Activated naive CD8-positive, alpha-beta T cell treated with anti-CD3 and anti-CD28 coated beads for 36 hours (primary cell): ENCODE data around the gene ARHGAP22. TPM values are rescaled to one million over a fixed set of nuclear protein-coding genes. Genes with fewer than 3 reads are reported as not detected.

Experiments used
- DNase-seq: peaks from one replicate; pipeline ENCODE4 v3.0.0; 2021
- H3K27ac Mint-ChIP-seq: one replicate; pipeline ENCODE4 v1.8.0; 2022; ENCODE audit warnings: mild to moderate bottlenecking, moderate library complexity, mixed read lengths
- H3K27me3 Mint-ChIP-seq: one replicate; pipeline ENCODE4 v1.8.0; 2022; ENCODE audit warnings: mild to moderate bottlenecking, mixed read lengths
- H3K36me3 Mint-ChIP-seq: one replicate; pipeline ENCODE4 v1.8.0; 2021; ENCODE audit warnings: mild to moderate bottlenecking, mixed read lengths
- H3K4me1 Mint-ChIP-seq: one replicate; pipeline ENCODE4 v1.8.0; 2021; ENCODE audit warnings: mixed read lengths
- H3K4me3 Mint-ChIP-seq: one replicate; pipeline ENCODE4 v1.8.0; 2022; ENCODE audit warnings: mild to moderate bottlenecking, moderate library complexity, mixed read lengths
- H3K9me3 Mint-ChIP-seq: one replicate; pipeline ENCODE4 v1.8.0; 2022; ENCODE audit warnings: mixed read lengths
- total RNA-seq, 2 experiments: library from RNA; stranded (reverse); gene quantifications; one replicate each; pipeline ENCODE4 v1.2.3, GENCODE V29; 2021

Gene ARHGAP22
- total RNA-seq, 2 experiments from 2014 or later: not detected

DNA sequence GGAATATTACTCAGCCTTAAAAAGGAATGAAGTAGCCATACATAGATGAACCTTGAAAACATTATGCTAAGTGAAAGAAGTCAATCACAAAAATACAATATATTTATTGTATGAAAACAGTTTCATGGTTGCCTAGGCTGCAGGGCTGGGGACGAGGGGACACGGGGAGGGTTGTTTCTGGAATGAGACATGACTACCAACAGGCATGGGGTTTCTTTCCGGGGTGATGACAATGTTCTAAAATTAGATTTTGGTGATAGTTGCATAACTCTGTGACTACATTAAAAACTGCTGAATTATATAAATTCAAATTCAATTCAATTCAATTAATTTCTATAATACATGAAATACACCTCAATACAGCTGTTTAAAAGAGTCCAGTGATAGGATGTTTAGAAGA is 88.0 kb downstream of the ARHGAP22 start:
- H3K27me3 Mint-ChIP-seq: peaks cover 15% of the 10 kb centered on the region
- no peak for DNase-seq
- H3K4me1 Mint-ChIP-seq: peaks cover 7% of the 10 kb centered on the region
- no peaks in the 10 kb centered on the region for H3K36me3 Mint-ChIP-seq
- no peak overlapping the region for H3K4me3 Mint-ChIP-seq
- no peak overlapping the region for H3K27ac Mint-ChIP-seq
- H3K9me3 Mint-ChIP-seq: peaks cover 13% of the 10 kb centered on the region

DNA sequence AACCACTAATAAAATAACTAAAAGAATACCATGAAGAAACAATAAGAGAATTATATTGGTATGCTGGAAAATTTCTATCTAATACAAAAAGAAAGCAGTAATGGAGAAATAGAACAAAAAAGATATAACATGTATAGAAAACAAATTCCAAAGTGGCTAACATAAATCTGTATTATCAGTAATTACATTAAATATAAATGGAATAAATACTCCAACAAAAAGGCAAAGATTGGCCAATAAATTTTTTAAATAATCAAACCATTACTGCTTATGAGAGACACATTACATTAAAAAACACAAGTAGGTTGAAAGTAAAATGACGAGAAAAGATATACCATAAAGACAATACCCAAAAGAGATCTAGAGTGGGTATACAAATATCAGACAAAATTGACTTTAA is 90.0 kb downstream of the ARHGAP22 start:
- Mint-ChIP-seq H3K4me3 (no peak overlapping the region), H3K4me1 (peaks cover 5% of the 10 kb centered on the region), H3K27ac (no peak overlapping the region), H3K9me3 (peaks cover 13% of the 10 kb centered on the region), H3K36me3 (no peaks in the 10 kb centered on the region), H3K27me3 (peaks cover 6% of the 10 kb centered on the region)
- DNase-seq: no peak

DNA sequence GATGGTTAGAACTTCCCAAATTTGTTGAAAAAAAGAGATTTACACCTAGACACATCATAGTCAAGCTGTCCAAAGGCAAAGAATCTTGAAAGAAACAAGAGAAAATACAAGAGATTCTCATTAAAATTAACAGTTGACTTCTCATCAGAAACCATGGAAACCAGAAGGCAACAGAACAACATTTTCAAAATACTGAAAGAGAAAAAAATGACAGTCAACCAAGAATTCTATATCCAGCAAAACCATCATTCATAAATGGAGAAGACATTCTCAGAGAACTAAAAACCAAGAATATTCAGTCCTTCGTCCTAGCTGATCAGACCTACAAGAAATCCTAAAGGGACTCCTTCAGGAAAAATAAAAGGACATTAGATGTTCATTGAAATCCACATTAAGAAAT is 90.6 kb downstream of the ARHGAP22 start:
- H3K27me3 Mint-ChIP-seq: no peaks in the 10 kb centered on the region
- H3K36me3 Mint-ChIP-seq: no peaks in the 10 kb centered on the region
- DNase-seq: no peak
- peaks cover 13% of the 10 kb centered on the region for H3K9me3 Mint-ChIP-seq
- H3K4me3 Mint-ChIP-seq: no peak overlapping the region
- H3K27ac Mint-ChIP-seq: no peak overlapping the region
- H3K4me1 Mint-ChIP-seq: no peaks in the 10 kb centered on the region

GRCh38 chr10:48512861-48513260 is 92.0 kb downstream of the ARHGAP22 start:
- H3K27ac Mint-ChIP-seq: no peak overlapping the region
- peaks cover 13% of the 10 kb centered on the region for H3K9me3 Mint-ChIP-seq
- no peaks in the 10 kb centered on the region for H3K4me1 Mint-ChIP-seq
- no peak for DNase-seq
- H3K4me3 Mint-ChIP-seq: no peak overlapping the region
- no peaks in the 10 kb centered on the region for H3K27me3 Mint-ChIP-seq
- no peaks in the 10 kb centered on the region for H3K36me3 Mint-ChIP-seq

GRCh38 chr10:48511875-48512231 is 93.0 kb downstream of the ARHGAP22 start:
- H3K4me3 Mint-ChIP-seq: no peak overlapping the region
- DNase-seq: no peak
- peaks cover 13% of the 10 kb centered on the region for H3K9me3 Mint-ChIP-seq
- no peak overlapping the region for H3K27ac Mint-ChIP-seq
- H3K4me1 Mint-ChIP-seq: no peaks in the 10 kb centered on the region
- no peaks in the 10 kb centered on the region for H3K27me3 Mint-ChIP-seq
- H3K36me3 Mint-ChIP-seq: no peaks in the 10 kb centered on the region

GRCh38 chr10:48511066-48511874 is 93.6 kb downstream of the ARHGAP22 start:
- no peak overlapping the region for H3K27ac Mint-ChIP-seq
- no peaks in the 10 kb centered on the region for H3K36me3 Mint-ChIP-seq
- H3K9me3 Mint-ChIP-seq: peaks cover 13% of the 10 kb centered on the region
- H3K4me3 Mint-ChIP-seq: no peak overlapping the region
- DNase-seq: no peak
- H3K27me3 Mint-ChIP-seq: no peaks in the 10 kb centered on the region
- H3K4me1 Mint-ChIP-seq: no peaks in the 10 kb centered on the region

GRCh38 chr10:48509974-48510692 is 94.7 kb downstream of the ARHGAP22 start:
- Mint-ChIP-seq H3K9me3 (peaks cover 10% of the 10 kb centered on the region), H3K27me3 (no peaks in the 10 kb centered on the region), H3K36me3 (no peaks in the 10 kb centered on the region), H3K4me3 (no peak overlapping the region), H3K27ac (no peak overlapping the region), H3K4me1 (no peaks in the 10 kb centered on the region)
- DNase-seq: no peak

- Mint-ChIP-seq H3K27me3 (no peaks in the 10 kb centered on the region), H3K27ac (no peak overlapping the region), H3K4me1 (no peaks in the 10 kb centered on the region), H3K36me3 (no peaks in the 10 kb centered on the region), H3K4me3 (peak overlapping the region; percentile 25), H3K9me3 (peaks cover 6% of the 10 kb centered on the region)
- DNase-seq: no peak
Observed at GRCh38 chr10:48508791-48509772, 95.8 kb downstream of the ARHGAP22 start.

- DNase-seq: no peak
- Mint-ChIP-seq H3K27me3 (no peaks in the 10 kb centered on the region), H3K4me3 (no peak overlapping the region), H3K9me3 (no peaks in the 10 kb centered on the region), H3K27ac (no peak overlapping the region), H3K36me3 (no peaks in the 10 kb centered on the region), H3K4me1 (no peaks in the 10 kb centered on the region)
Observed at GRCh38 chr10:48507933-48508790, 96.7 kb downstream of the ARHGAP22 start.

GRCh38 chr10:48507494-48507893 is 97.4 kb downstream of the ARHGAP22 start:
- Mint-ChIP-seq H3K4me3 (no peak overlapping the region), H3K27me3 (no peaks in the 10 kb centered on the region), H3K9me3 (no peaks in the 10 kb centered on the region), H3K36me3 (no peaks in the 10 kb centered on the region), H3K4me1 (no peaks in the 10 kb centered on the region), H3K27ac (no peak overlapping the region)
- no peak for DNase-seq

DNA sequence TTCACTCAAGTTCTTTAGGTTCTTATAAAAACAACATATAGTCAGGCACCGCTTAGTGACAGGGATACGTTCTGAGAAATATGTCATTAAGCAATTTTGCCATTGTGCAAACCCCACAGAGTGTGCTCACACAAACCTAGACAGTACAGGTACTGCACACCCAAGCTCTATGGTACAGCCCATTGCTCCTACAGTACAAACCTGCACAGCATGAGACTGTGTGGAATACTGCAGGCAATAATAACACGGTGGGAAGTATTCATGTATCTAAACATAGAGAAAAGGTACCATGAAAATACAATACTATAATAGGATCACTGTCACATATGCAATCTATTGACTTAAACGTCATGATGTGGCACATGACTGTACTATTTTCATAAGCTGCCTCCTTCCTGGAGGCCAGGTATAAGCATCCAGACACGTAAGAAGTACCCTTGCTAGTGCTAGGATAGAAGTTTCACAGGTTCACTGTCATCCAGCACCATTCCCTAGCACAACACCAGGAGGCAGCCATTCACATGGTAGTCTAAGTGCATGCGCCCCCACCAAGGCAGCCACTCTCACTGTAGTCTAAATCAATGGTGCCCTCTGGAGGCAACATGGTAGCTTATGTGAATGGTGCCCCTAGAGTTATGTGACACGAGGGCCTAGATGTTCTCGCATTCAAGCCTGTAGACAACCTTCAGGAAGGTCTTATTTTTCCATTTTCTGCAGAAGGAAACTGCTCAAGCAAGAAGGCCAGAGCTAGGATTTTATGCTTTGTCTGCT is 98.5 kb downstream of the ARHGAP22 start:
- no peaks in the 10 kb centered on the region for H3K36me3 Mint-ChIP-seq
- H3K27ac Mint-ChIP-seq: no peak overlapping the region
- no peak overlapping the region for H3K4me3 Mint-ChIP-seq
- no peaks in the 10 kb centered on the region for H3K27me3 Mint-ChIP-seq
- H3K4me1 Mint-ChIP-seq: no peaks in the 10 kb centered on the region
- DNase-seq: no peak
- H3K9me3 Mint-ChIP-seq: no peaks in the 10 kb centered on the region

GRCh38 chr10:48505394-48506112 is 99.3 kb downstream of the ARHGAP22 start:
- Mint-ChIP-seq H3K27ac (no peak overlapping the region), H3K4me1 (no peaks in the 10 kb centered on the region), H3K27me3 (no peaks in the 10 kb centered on the region), H3K9me3 (no peaks in the 10 kb centered on the region), H3K4me3 (no peak overlapping the region), H3K36me3 (no peaks in the 10 kb centered on the region)
- no peak for DNase-seq

GRCh38 chr10:48504141-48504885 is 100.6 kb downstream of the ARHGAP22 start:
- no peaks in the 10 kb centered on the region for H3K36me3 Mint-ChIP-seq
- H3K27me3 Mint-ChIP-seq: no peaks in the 10 kb centered on the region
- DNase-seq: no peak
- no peaks in the 10 kb centered on the region for H3K9me3 Mint-ChIP-seq
- H3K4me1 Mint-ChIP-seq: no peaks in the 10 kb centered on the region
- no peak overlapping the region for H3K27ac Mint-ChIP-seq
- H3K4me3 Mint-ChIP-seq: no peak overlapping the region
